22Rv1 (cell line): ENCODE results near the gene METTL16.

Experiments
- ZFX ChIP-seq: fragments of 450-650 bp; IDR thresholded peaks from 2 replicates; pipeline ENCODE4 v1.6.1; 2017; ENCODE audit warnings: antibody characterized with exemption, borderline replicate concordance
- TF ChIP-seq, protein P1 (sequence below): fragments of 450-650 bp; IDR thresholded peaks from 2 replicates; pipeline ENCODE4 v1.5.1; 2017; ENCODE audit warnings: mild to moderate bottlenecking

DNA sequence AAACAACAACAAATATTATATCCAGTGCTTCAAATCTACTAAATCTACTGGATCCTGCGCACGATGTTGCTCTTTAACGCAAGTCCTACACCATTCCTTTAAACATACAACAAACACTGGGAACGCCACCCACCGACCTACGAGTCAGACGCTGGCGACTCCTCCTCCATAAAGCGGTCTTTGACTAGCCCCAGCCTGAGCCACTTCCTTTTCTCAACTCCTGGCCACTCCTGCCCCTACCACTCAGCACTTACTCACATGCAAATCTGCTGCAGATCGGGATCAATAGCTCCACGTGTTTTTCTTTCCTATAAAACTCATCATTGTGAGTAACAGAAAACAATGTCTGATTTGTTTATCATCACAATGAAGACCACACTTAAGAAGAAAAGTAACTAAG lies 78.0 kb downstream of the METTL16 start:
- TF ChIP-seq, protein P1, sequence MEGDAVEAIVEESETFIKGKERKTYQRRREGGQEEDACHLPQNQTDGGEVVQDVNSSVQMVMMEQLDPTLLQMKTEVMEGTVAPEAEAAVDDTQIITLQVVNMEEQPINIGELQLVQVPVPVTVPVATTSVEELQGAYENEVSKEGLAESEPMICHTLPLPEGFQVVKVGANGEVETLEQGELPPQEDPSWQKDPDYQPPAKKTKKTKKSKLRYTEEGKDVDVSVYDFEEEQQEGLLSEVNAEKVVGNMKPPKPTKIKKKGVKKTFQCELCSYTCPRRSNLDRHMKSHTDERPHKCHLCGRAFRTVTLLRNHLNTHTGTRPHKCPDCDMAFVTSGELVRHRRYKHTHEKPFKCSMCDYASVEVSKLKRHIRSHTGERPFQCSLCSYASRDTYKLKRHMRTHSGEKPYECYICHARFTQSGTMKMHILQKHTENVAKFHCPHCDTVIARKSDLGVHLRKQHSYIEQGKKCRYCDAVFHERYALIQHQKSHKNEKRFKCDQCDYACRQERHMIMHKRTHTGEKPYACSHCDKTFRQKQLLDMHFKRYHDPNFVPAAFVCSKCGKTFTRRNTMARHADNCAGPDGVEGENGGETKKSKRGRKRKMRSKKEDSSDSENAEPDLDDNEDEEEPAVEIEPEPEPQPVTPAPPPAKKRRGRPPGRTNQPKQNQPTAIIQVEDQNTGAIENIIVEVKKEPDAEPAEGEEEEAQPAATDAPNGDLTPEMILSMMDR = no peak
- no peak for TF ChIP-seq ZFX
